ENCODE results near the gene GLT8D1.
"Not testable (repeated sequence)": the region's sequence is repeated elsewhere in the genome, so short reads cannot be mapped to it uniquely, and the experiment has no call there.

Gene GLT8D1, protein sequence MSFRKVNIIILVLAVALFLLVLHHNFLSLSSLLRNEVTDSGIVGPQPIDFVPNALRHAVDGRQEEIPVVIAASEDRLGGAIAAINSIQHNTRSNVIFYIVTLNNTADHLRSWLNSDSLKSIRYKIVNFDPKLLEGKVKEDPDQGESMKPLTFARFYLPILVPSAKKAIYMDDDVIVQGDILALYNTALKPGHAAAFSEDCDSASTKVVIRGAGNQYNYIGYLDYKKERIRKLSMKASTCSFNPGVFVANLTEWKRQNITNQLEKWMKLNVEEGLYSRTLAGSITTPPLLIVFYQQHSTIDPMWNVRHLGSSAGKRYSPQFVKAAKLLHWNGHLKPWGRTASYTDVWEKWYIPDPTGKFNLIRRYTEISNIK

GRCh38 chr3:52705688-52706686 is at the start of gene GLT8D1, which contains the start of gene SPCS1:
Gene GLT8D1, minus strand, starts transcription at chr3:52705791. Its CDS starts 5,331 bp downstream, at chr3:52700460.
Gene SPCS1, plus strand, starts transcription at chr3:52706106. Its CDS starts 141 bp downstream, at chr3:52706247.
- DNase-seq, result peak; percentile 83

GRCh38 chr3:52754373-52754772 is 48.8 kb upstream of the GLT8D1 start:
- no peak for DNase-seq

GRCh38 chr3:52752045-52752660 is 46.6 kb upstream of the GLT8D1 start:
- no peak for DNase-seq

- no peak for DNase-seq
Observed at GRCh38 chr3:52743721-52744120, 38.1 kb upstream of the GLT8D1 start.

DNA sequence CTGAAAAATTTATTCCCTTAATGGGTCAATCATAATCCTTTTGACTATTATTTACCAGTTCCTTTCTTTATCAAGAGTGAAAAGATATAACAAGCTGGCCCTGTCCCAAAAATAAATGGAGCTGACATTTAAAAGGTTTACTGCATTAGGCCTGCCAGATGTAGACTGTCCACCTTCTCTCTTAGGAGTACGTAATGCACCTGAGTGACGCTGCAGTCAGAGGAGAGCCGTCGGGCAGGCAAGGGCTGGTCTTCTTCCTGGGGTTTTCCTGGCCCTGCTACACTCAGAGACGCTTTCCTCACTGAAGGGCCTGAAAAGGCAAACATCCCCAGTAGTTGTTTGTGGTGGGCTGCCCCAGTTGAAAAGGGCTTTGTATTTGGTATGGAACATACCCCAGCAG is 37.6 kb upstream of the GLT8D1 start:
- DNase-seq, result no peak

DNA sequence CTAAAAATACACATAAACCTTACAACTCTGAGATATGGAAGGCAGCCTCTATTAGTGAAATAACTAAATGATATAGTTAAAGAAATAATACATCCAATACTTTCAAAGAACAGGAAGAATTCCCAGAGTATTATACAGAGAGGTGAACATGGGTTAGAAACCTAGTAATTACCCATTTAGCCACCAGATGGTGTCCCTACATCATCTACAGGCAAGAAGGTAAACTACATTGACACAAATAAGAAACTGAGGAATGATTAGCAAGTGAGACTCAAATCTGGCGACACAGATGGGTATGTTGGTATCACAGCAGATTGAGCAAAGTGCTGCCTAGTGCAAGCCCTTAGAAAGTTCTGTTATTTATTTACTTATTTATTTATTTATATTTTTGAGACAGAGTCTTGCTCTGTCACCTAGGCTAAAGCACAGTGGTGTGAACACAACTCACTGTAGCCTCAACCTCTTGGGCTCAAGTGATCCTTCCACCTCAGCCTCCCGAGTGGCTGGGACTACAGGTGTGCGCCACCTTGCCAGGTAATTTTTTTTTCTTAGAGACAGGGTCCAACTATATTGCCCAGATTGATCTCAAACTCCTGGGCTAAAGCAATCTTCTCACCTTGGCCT is 36.9 kb upstream of the GLT8D1 start:
- DNase-seq, result no peak

GRCh38 chr3:52739730-52740129 is 34.1 kb upstream of the GLT8D1 start:
- DNase-seq, result no peak

GRCh38 chr3:52733256-52733891 is 27.8 kb upstream of the GLT8D1 start:
- DNase-seq, result no peak

- no peak for DNase-seq
Observed at GRCh38 chr3:52731590-52731989, 26.0 kb upstream of the GLT8D1 start.

DNA sequence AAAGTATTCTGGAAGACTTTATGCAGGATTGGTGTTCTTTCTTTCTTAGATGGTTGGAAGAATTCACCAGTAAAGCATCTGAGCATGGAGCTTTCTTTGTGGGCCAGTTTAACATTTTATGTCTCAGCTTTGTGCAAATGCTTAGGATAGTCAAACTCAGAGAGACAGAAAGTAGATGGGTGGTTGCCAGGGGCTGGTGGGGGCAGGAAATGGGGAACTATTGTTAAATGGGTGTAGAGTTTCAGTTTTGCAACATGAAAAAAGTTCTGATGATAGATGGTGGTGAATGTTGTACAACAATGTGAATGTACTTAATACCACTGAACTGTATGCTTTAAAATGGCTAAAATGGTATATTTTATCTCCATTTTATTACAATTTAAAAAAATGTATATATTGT is 25.1 kb upstream of the GLT8D1 start:
- no peak for DNase-seq

DNA sequence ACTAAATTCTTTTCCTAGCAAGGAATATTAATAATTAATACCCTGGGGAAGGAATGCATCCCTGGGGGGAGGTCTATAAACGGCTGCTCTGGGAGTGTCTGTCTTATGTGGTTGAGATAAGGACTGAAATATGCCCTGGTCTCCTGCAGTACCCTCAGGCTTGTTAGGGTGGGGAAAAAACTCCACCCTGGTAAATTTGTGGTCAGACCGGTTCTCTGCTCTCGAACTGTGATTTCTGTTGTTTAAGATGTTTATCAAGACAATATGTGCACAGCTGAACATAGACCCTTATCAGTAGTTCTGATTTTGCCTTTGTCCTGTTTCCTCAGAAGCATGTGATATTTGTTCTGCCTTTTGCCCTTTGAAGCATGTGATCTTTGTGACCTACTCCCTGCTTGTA is 23.2 kb upstream of the GLT8D1 start:
- not testable (repeated sequence) for DNase-seq

- no peak for DNase-seq
Observed at GRCh38 chr3:52724511-52724910, 18.9 kb upstream of the GLT8D1 start.

DNA sequence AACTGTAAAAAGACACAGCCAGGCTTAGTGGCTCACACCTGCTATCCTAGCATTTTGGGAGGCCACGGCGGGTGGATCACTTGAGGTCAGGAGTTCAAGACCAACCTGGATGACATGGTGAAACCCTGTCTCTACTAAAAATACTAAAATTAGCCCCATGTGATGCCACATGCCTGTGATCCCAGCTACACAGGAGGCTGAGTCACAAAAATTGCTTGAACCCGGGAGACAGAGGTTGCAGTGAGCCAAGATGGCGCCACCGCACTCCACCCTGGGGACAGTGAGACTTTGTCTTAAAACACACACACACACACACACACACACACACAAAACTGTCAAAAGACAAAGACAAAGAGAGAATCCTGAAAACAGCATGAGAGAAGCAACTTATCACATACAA is 18.3 kb upstream of the GLT8D1 start:
- no peak for DNase-seq

DNA sequence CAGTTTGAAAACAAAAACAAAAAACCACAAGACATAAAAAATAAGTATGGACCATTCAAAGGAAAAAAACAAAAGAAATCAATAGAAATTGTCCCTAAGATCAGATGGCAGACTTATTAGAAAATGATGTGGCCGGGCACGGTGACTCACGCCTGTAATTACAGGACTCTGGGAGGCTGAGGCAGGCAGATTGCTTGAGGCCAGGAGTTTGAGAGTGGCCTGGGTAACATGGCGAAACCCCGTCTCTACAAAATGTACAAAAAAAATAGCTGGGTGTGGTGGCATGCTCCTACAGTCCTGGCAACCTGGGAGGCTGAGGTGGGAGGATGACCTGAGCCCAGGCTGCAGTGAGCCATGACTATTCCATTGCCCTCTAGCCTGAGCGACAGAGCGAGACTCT is 16.9 kb upstream of the GLT8D1 start:
- DNase-seq, result no peak

GRCh38 chr3:52721730-52722008 is 16.1 kb upstream of the GLT8D1 start:
- no peak for DNase-seq

GRCh38 chr3:52721002-52721729 is 15.6 kb upstream of the GLT8D1 start:
- no peak for DNase-seq

DNA sequence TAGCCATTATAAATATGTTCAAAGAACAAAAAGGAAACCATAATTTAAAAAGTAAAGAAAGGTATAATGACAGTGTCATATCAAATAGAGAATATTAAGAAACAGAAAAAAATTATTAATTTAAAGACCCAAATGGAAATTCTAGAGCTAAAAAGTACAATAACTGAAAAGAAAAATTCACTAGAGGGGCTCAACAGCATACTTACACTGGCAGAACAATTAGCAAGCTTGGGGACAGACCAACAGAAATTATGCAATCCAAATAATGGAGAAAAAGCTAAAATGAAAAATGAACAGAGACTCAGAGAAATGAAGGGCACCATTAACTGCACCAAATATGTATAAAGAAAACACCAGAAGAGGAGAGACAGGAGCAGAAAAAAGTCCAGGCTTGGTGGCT is 14.0 kb upstream of the GLT8D1 start:
- no peak for DNase-seq

DNA sequence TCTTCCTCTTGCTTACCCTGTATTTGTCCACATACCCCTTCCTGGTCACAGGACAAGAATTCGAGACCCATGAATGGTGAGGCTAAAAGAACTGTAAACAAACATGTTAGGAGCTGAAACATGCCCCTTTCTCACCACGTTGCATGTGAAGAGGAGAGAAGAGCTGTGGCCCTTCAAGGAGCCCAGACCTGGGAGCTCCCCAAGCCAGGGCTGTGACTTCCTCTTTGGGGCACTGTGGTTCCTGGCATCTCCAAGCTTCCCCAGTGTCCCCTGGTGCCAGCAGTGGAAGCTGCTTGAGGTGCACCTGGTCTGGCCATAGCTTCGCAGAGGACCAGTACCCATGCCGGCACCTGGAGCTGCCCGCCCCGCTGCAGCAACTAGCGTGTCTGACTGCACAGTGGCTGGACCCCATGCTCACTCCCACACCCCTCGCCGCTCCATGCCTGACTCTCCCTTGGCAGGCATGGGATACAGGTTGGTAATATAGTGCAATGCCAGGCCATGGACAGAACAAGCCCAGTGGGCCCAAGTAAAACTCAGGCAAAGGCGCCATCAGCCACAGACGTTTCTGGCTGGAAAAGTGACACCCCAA is 10.2 kb upstream of the GLT8D1 start:
- DNase-seq, result no peak

DNA sequence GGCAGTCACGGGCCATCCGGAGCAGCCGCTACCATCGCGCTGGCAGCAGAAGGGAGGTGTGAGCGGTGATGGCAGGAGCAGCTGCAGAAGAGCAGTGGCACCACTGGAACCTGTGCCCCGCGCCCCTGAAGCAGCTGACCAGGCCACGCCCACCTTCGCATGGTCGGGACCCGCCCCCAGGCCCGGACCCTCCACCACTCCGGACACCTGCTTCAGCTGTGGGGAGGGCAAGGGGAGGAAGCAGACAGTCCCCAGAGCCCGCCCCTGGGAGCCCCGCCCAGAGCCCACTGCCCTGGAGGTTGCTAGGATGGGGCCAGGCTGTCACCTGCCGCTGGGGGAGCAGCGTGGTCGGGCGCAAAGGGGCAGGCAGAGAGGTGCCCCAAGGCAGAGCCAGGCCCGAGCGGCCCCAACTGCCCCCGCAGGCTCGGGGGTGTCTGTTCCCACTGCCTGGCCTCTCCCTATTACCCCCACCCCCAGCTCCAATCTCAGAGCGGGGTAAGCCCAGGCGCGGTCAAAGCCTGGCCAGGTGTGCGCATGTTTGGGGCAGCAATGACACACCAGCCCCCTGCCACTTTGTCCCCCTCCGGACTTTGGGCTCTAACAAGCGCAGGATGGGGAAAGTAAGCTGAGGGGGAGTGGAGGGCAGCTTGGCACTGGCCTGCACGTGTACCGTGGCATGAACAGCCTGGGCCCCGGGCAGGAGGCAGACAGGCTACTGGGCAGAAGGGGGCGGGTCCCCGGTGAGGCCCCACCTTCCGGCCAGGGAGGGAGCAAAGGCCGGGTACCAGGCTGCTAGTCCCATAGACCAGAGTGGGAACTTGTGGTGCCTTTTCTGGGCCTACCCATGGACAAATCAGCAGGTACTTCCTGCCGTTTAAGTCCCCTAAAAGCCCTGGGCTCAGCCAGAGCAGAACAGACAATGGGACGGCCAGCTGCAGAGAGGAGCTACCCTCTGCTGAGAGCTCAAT is 9.0 kb upstream of the GLT8D1 start:
- no peak for DNase-seq

Measured in stimulated activated naive CD4-positive, alpha-beta T cell treated with Interleukin-2 at 50 U/mL for 16 hours (primary cell).